ENCODE results near the gene KNL1.

- TF ChIP-seq HMGXB4 (CRISPR knock-in tag; IDR thresholded peaks at IDR 0.05; ENCODE audit: borderline replicate concordance) (no peak), POLR2A (IDR thresholded peaks at IDR 0.05; ENCODE audit: low read length) (no peak), JUN (IDR thresholded peaks at IDR 0.05) (no peak), EP300 (IDR thresholded peaks at IDR 0.05) (no peak), GATA3 (IDR thresholded peaks at IDR 0.05; ENCODE audit: borderline replicate concordance) (no peak), CTCF (IDR thresholded peaks at IDR 0.05) (no peak), E2F6 (IDR thresholded peaks at IDR 0.05; ENCODE audit: borderline replicate concordance, low read depth) (no peak), RAD21 (conservative IDR thresholded peaks at IDR 0.05 in 1 of 2, IDR thresholded peaks at IDR 0.05 in 1 of 2) (no peak), EHF (CRISPR knock-in tag; IDR thresholded peaks at IDR 0.05) (no peak)
Measured at GRCh38 chr15:40565333-40566238, 28.5 kb upstream of the KNL1 start.

Data from A549 (cell line).